ENCODE results near the gene CEP170.

DNA sequence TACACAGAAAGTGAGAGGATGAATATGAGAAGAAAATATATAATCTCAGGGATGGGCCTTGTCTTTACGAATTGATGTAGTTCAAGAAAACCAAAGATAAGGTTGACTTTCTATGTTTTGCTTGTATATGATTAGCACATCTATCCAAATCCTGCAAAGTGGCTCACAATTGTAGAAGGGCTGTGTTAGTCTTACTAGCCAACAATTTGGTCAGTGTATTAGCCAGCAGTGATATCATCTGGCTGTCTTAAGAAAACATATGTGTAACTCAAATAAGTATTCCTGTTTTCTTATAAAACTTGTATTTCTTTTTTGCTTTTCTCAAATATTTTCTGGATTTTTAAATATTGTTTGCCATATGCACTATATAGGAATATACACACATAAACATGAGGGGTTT lies 6.3 kb upstream of the CEP170 start:
- TF ChIP-seq, protein P1, sequence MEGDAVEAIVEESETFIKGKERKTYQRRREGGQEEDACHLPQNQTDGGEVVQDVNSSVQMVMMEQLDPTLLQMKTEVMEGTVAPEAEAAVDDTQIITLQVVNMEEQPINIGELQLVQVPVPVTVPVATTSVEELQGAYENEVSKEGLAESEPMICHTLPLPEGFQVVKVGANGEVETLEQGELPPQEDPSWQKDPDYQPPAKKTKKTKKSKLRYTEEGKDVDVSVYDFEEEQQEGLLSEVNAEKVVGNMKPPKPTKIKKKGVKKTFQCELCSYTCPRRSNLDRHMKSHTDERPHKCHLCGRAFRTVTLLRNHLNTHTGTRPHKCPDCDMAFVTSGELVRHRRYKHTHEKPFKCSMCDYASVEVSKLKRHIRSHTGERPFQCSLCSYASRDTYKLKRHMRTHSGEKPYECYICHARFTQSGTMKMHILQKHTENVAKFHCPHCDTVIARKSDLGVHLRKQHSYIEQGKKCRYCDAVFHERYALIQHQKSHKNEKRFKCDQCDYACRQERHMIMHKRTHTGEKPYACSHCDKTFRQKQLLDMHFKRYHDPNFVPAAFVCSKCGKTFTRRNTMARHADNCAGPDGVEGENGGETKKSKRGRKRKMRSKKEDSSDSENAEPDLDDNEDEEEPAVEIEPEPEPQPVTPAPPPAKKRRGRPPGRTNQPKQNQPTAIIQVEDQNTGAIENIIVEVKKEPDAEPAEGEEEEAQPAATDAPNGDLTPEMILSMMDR (IDR thresholded peaks at IDR 0.05; ENCODE audit: low read length) = no peak
- TF ChIP-seq EZH2 (IDR thresholded peaks at IDR 0.05; ENCODE audit: borderline replicate concordance, low read length) = no peak
